Body of pancreas (tissue), 4 donors: ENCODE measurements around the gene TULP4. TPM values are rescaled to one million over a fixed set of nuclear protein-coding genes. Genes with fewer than 3 reads are reported as not detected.

Experiments
- ATAC-seq: fragments of 150-250 bp; one replicate; pipeline ENCODE4 v1.9.1; 2016
- DNase-seq, 4 donors: peaks; one replicate each; pipeline ENCODE4 v3.0.0-alpha.2; 2019
- H3K27ac ChIP-seq, 4 donors: fragments of 200-600 bp; sonication (generic); 1 replicate in 3 of 4; 2 replicates in 1 of 4; pipeline versions ENCODE4 v1.5.1 to v1.6.1; 2016 to 2019; ENCODE audit warnings: mild to moderate bottlenecking in 1 of 4, mixed read lengths in 1 of 4, moderate library complexity in 1 of 4
- H3K27me3 ChIP-seq, 2 donors: fragments of 200-600 bp; sonication (generic); one replicate each; pipeline ENCODE4 v1.6.0; 2016; ENCODE audit warnings: mild to moderate bottlenecking in 1 of 2
- H3K36me3 ChIP-seq, 2 donors: fragments of 200-600 bp; sonication (generic); replicated peaks in 1 of 2; 2 replicates each; pipeline ENCODE4 v1.5.1; 2016; ENCODE audit warnings: low read depth in 2 of 2; ENCODE audit not compliant: insufficient read depth in 1 of 2
- H3K4me1 ChIP-seq: fragments of 200-600 bp; sonication (generic); one replicate; pipeline ENCODE4 v1.6.0; 2016
- H3K4me3 ChIP-seq, 2 donors: fragments of 200-600 bp; sonication (generic); 1 replicate in 1 of 2; 2 replicates in 1 of 2; pipeline ENCODE4 v1.5.1; 2016 to 2019
- H3K9me3 ChIP-seq, 3 donors: fragments of 200-600 bp; sonication (generic); 1 replicate in 2 of 3; 2 replicates in 1 of 3; pipeline ENCODE4 v1.5.1; 2016
- POLR2A ChIP-seq, 3 donors: fragments of 450-650 bp; IDR thresholded peaks; one replicate each; pipeline ENCODE4 v1.6.1; 2016; ENCODE audit warnings: antibody characterized with exemption in 3 of 3, mild to moderate bottlenecking in 2 of 3
- WGBS, 2 donors: methylation state at CpG; one replicate each; pipeline ENCODE4 v1.1.5; 2017; 5-methylcytosine and 5-hydroxymethylcytosine counted together
- intact Hi-C: fragments of 100-400 bp; cut with DNase I; formaldehyde crosslinking; loops from one replicate; pipeline ENCODE4 v1.15.1; 2023
- total RNA-seq, 2 donors: library from RNA; depleted of rRNA; stranded (reverse); fragments of >200 nt; gene quantifications; one replicate each; pipeline ENCODE4 v1.1.0, GENCODE V29; 2016
- TF ChIP-seq, protein P1 (sequence below), 7 experiments: fragments of 450-650 bp in 4 of 7; fragments of 200-600 bp in 3 of 7; sonication (generic) in 3 of 7; IDR thresholded peaks; one replicate each; pipeline ENCODE4 v1.5.1; 2016 to 2019; ENCODE audit warnings: antibody characterized with exemption in 7 of 7

TULP4 gene
- total RNA-seq, 2 donors from 2014 or later: 81.2 to 92.3 TPM

GRCh38 chr6:158286413-158286812, 25.9 kb upstream of the TULP4 start:
- no peaks in the 10 kb centered on the region for H3K9me3 ChIP-seq
- H3K36me3 ChIP-seq: no peaks in the 10 kb centered on the region
- H3K27me3 ChIP-seq: no peaks in the 10 kb centered on the region
- DNase-seq (no peak), ATAC-seq (no peak)
- 67 to 84% methylated on average over 1 of the region's 1 CpG for WGBS, 2 donors
- intact Hi-C loops: no loop called here
- no peak overlapping the region for H3K27ac ChIP-seq
- H3K4me3 ChIP-seq: no peak overlapping the region
- no peak for TF ChIP-seq POLR2A (IDR thresholded peaks at IDR 0.05)
- no peaks in the 10 kb centered on the region for H3K4me1 ChIP-seq

GRCh38 chr6:158287047-158287446, 25.2 kb upstream of the TULP4 start:
- Histone ChIP-seq H3K27ac (no peak overlapping the region), H3K4me1 (no peaks in the 10 kb centered on the region), H3K4me3 (no peak overlapping the region), H3K9me3 (no peaks in the 10 kb centered on the region), H3K27me3 (no peaks in the 10 kb centered on the region), H3K36me3 (no peaks in the 10 kb centered on the region)
- 90 to 95% methylated on average over 4 of the region's 4 CpGs for WGBS, 2 donors
- ATAC-seq: no peak
- TF ChIP-seq, protein P1, sequence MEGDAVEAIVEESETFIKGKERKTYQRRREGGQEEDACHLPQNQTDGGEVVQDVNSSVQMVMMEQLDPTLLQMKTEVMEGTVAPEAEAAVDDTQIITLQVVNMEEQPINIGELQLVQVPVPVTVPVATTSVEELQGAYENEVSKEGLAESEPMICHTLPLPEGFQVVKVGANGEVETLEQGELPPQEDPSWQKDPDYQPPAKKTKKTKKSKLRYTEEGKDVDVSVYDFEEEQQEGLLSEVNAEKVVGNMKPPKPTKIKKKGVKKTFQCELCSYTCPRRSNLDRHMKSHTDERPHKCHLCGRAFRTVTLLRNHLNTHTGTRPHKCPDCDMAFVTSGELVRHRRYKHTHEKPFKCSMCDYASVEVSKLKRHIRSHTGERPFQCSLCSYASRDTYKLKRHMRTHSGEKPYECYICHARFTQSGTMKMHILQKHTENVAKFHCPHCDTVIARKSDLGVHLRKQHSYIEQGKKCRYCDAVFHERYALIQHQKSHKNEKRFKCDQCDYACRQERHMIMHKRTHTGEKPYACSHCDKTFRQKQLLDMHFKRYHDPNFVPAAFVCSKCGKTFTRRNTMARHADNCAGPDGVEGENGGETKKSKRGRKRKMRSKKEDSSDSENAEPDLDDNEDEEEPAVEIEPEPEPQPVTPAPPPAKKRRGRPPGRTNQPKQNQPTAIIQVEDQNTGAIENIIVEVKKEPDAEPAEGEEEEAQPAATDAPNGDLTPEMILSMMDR (IDR thresholded peaks at IDR 0.05): no peak
- TF ChIP-seq POLR2A (IDR thresholded peaks at IDR 0.05): no peak
- DNase-seq: no peak
- intact Hi-C loops: no loop called here

DNA sequence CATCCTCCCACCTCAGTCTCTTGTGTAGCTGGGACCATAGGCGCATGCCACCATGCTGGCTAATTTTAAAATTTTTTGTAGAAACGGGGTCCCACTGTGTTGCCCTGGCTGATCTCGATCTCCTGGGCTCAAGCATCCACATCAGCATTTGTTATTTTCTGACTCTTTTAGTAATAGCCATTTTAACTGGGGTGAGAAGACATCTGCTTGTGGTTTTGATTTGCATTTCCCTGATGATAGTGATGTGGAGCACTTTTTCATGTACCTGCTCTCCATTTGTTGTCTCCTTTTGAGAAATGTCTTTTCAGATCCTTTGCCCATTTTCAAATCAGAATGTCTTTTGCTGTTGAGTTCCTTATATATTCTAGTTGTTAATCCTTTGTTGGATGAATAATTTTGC, 22.2 kb upstream of the TULP4 start:
- Histone ChIP-seq H3K4me3 (no peak overlapping the region), H3K27me3 (no peaks in the 10 kb centered on the region), H3K27ac (no peak overlapping the region), H3K4me1 (no peaks in the 10 kb centered on the region), H3K36me3 (no peaks in the 10 kb centered on the region), H3K9me3 (no peaks in the 10 kb centered on the region)
- 84 to 96% methylated on average over 3 of the region's 3 CpGs for WGBS, 2 donors
- intact Hi-C loops: no loop called here
- ATAC-seq (no peak), DNase-seq (no peak)
- no peak for TF ChIP-seq POLR2A (IDR thresholded peaks at IDR 0.05)
- TF ChIP-seq, protein P1 (IDR thresholded peaks at IDR 0.05): no peak

DNA sequence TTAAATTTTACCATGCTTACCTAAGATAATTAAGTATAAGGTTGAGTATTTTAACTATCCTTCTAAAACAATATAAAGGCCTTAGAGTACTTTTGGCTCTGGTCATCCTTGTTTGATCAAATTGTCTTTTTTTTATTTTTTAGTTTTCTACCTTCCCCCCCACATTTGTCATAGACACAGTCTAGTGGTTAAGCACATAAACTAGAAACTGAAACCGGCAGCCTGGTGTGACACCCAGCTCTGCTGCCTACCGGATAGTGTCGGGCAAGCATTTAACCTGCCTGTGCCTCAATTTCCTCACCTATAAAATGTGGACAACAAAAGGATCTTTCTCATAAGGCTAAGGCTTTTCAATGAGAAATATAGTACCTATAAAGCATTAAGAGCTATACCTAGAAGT, 21.6 kb upstream of the TULP4 start:
- WGBS, 2 donors: 87 to 98% methylated on average over 3 of the region's 3 CpGs
- H3K4me1 ChIP-seq: no peaks in the 10 kb centered on the region
- intact Hi-C loops: no loop called here
- DNase-seq (no peak), ATAC-seq (no peak)
- no peak overlapping the region for H3K4me3 ChIP-seq
- TF ChIP-seq, protein P1 (IDR thresholded peaks at IDR 0.05): no peak
- no peak for TF ChIP-seq POLR2A (IDR thresholded peaks at IDR 0.05)
- H3K36me3 ChIP-seq: no peaks in the 10 kb centered on the region
- no peaks in the 10 kb centered on the region for H3K27me3 ChIP-seq
- H3K9me3 ChIP-seq: no peaks in the 10 kb centered on the region
- no peak overlapping the region for H3K27ac ChIP-seq

GRCh38 chr6:158292016-158292415, 20.2 kb upstream of the TULP4 start:
- no peaks in the 10 kb centered on the region for H3K4me1 ChIP-seq
- H3K9me3 ChIP-seq: peaks cover 0 to 10% (median 0%) of the 10 kb centered on the region in 3 donors
- intact Hi-C loops: no loop called here
- H3K27ac ChIP-seq: no peak overlapping the region
- no peaks in the 10 kb centered on the region for H3K27me3 ChIP-seq
- TF ChIP-seq POLR2A (IDR thresholded peaks at IDR 0.05): no peak
- TF ChIP-seq, protein P1 (IDR thresholded peaks at IDR 0.05): no peak
- H3K36me3 ChIP-seq: no peaks in the 10 kb centered on the region
- ATAC-seq (no peak), DNase-seq (no peak)
- no peak overlapping the region for H3K4me3 ChIP-seq
- WGBS, 2 donors: 96 to 98% methylated on average over 3 of the region's 3 CpGs
